NT2/D1 (cell line): ENCODE data around the gene ZCCHC13.

Experiments used
- YY1 ChIP-seq: IDR thresholded peaks from 2 replicates; pipeline ENCODE4 v1.6.1; 2011; ENCODE audit not compliant: insufficient read length, insufficient read depth
- ZNF274 ChIP-seq: IDR thresholded peaks from 2 replicates; pipeline ENCODE4 v1.6.1; 2011; ENCODE audit warnings: mild to moderate bottlenecking, low read depth, low read length

- TF ChIP-seq ZNF274 (no peak), YY1 (no peak)
Observed at GRCh38 chrX:74340051-74340450, 36.1 kb downstream of the ZCCHC13 start.
